Activated naive CD4-positive, alpha-beta T cell treated with anti-CD3 and anti-CD28 coated beads, Interleukin-2, amount 50 U/mL, for 72 hours (primary cell): ENCODE results near the gene UQCR11. TPM values are rescaled to one million over a fixed set of nuclear protein-coding genes. Genes with fewer than 3 reads are reported as not detected.

ENCODE experiments used
- ATAC-seq, 2 donors: fragments of 150-1000 bp; cut with Tn5 transposase; 2 replicates each; pipeline ENCODE4 v1.10.0; 2021; ENCODE audit warnings: mild to moderate bottlenecking in 2 of 2, moderate library complexity in 2 of 2
- DNase-seq, 2 donors: peaks; one replicate each; pipeline ENCODE4 v3.0.0; 2021 to 2022; ENCODE audit warnings: low spot score in 2 of 2
- H3K27ac Mint-ChIP-seq, 2 donors: one replicate each; pipeline ENCODE4 v1.8.0; 2022; ENCODE audit warnings: mild to moderate bottlenecking in 2 of 2, mixed read lengths in 2 of 2
- H3K36me3 Mint-ChIP-seq, 2 donors: one replicate each; pipeline ENCODE4 v1.8.0; 2022; ENCODE audit warnings: mixed read lengths in 2 of 2
- H3K9me3 Mint-ChIP-seq, 2 donors: one replicate each; pipeline ENCODE4 v1.8.0; 2022; ENCODE audit warnings: mixed read lengths in 2 of 2
- total RNA-seq, 2 donors: library from RNA; stranded (reverse); gene quantifications; one replicate each; pipeline ENCODE4 v1.2.3, GENCODE V29; 2022

UQCR11 gene
- total RNA-seq, 2 donors from 2014 or later = 163 to 193 TPM

GRCh38 chr19:1609680-1610474 lies 4.6 kb upstream of the UQCR11 start:
- Mint-ChIP-seq H3K27ac (peak overlapping the region; percentile 49 to 50), H3K9me3 (no peaks in the 10 kb centered on the region), H3K36me3 (peaks cover 0 to 6% of the 10 kb centered on the region in 2 donors)
- ATAC-seq (no peak), DNase-seq (no peak)

- DNase-seq = no peak
- H3K36me3 Mint-ChIP-seq = peaks cover 0 to 5% of the 10 kb centered on the region in 2 donors
Observed at GRCh38 chr19:1609103-1609396, 3.8 kb upstream of the UQCR11 start.

GRCh38 chr19:1608359-1609102 lies 3.3 kb upstream of the UQCR11 start:
- ATAC-seq (no peak), DNase-seq (no peak)
- no peaks in the 10 kb centered on the region for H3K9me3 Mint-ChIP-seq
- peaks cover 0 to 5% of the 10 kb centered on the region in 2 donors for H3K36me3 Mint-ChIP-seq
- H3K27ac Mint-ChIP-seq = peak overlapping the region; percentile 36 to 77

More at GRCh38 chr19:1609103-1609396, 3.8 kb upstream of the UQCR11 start:
- H3K27ac Mint-ChIP-seq = peak overlapping the region in 1 of 2 donors; percentile 77
- H3K9me3 Mint-ChIP-seq = no peaks in the 10 kb centered on the region
- ATAC-seq = no peak

GRCh38 chr19:1606138-1606651 lies 933 bp upstream of the UQCR11 start:
- H3K27ac Mint-ChIP-seq = peak overlapping the region; percentile 94 to 97
- peak; percentile 9 to 26 for ATAC-seq
- H3K9me3 Mint-ChIP-seq = no peaks in the 10 kb centered on the region

DNA sequence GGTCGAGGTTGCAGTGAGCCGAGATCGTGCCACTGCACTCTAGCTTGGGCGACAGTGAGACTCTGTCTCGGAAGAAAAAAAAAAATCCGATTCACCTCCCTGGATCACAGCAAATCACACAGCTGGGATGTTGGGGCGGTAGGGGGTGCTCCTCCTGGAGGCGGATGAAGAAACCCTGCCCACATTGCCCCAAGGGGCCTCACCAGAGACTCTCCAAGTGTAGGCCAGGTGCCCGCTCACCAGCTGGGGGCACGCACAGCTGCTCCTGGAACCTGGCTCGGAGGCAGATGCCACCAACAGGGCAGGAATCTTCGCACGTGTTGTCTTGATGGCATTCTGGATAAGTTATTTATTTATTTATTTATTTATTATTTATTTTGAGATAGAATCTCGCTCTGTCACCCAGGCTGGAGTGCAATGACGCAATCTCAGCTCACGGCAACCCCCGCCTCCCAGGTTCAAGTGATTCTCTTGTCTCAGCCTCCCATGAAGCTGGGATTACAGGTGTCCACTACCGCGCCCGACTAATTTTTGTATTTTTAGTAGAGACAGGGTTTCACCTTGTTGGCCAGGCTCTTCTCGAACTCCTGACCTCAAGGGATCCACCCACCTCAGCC lies 3.1 kb downstream of the UQCR11 start:
- H3K27ac Mint-ChIP-seq = peak overlapping the region in 1 of 2 donors; percentile 29
- DNase-seq = no peak
- H3K36me3 Mint-ChIP-seq = peaks cover 0 to 17% of the 10 kb centered on the region in 2 donors
- no peak for ATAC-seq
- H3K9me3 Mint-ChIP-seq = no peaks in the 10 kb centered on the region

More at GRCh38 chr19:1606138-1606651, 933 bp upstream of the UQCR11 start:
- peak in 1 of 2 donors; percentile 67 for DNase-seq
- peaks cover 0 to 13% of the 10 kb centered on the region in 2 donors for H3K36me3 Mint-ChIP-seq

- DNase-seq (no peak), ATAC-seq (no peak)
- Mint-ChIP-seq H3K36me3 (peaks cover 0 to 19% of the 10 kb centered on the region in 2 donors), H3K9me3 (no peaks in the 10 kb centered on the region), H3K27ac (peak overlapping the region in 1 of 2 donors; percentile 44)
Observed at GRCh38 chr19:1601613-1602064, 3.6 kb downstream of the UQCR11 start.

GRCh38 chr19:1599460-1599846 lies 5.8 kb downstream of the UQCR11 start:
- H3K36me3 Mint-ChIP-seq = peaks cover 0 to 15% of the 10 kb centered on the region in 2 donors
- H3K27ac Mint-ChIP-seq = no peak overlapping the region
- DNase-seq (no peak), ATAC-seq (no peak)
- H3K9me3 Mint-ChIP-seq = no peaks in the 10 kb centered on the region

DNA sequence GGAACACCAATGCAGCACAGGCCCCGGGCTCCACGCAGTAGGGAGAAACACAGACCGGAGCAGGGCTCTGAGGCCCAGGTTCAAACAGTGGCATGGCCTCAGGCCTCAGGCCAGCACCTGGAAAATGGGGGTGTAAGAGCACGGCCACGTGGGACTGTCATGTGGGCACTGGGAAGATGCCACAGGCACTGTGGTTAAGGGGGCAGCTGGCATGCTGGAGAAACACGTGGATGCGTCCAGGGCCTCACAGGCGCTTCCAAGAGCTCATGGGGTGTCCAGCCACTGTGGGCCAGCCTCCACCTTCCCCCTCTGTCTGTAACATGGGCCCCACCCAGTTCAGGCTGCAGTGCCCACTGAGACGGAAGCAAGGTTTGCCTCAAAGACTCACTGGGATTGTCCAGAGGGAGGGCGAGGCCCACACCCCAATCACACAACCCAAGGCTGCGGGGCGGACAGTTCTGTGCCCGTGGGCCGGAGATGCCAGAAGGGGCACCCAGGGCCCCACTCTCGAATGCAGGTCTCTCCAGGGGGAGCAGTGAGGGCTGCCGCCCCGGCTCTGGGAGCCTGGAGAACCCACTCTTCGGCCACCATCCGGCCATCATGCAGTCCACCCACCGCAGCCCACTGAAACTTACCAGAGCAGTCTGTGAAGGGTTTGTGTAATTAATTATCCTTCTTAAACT lies 6.3 kb downstream of the UQCR11 start:
- peaks cover 0 to 14% of the 10 kb centered on the region in 2 donors for H3K36me3 Mint-ChIP-seq
- peak overlapping the region in 1 of 2 donors; percentile 29 for H3K27ac Mint-ChIP-seq
- DNase-seq = no peak
- ATAC-seq = peak in 1 of 2 donors; percentile 11
- no peaks in the 10 kb centered on the region for H3K9me3 Mint-ChIP-seq

GRCh38 chr19:1593501-1593772 lies 11.8 kb downstream of the UQCR11 start:
- Mint-ChIP-seq H3K36me3 (peaks cover 8 to 14% of the 10 kb centered on the region in 2 donors), H3K27ac (peak overlapping the region in 1 of 2 donors; percentile 83)

DNA sequence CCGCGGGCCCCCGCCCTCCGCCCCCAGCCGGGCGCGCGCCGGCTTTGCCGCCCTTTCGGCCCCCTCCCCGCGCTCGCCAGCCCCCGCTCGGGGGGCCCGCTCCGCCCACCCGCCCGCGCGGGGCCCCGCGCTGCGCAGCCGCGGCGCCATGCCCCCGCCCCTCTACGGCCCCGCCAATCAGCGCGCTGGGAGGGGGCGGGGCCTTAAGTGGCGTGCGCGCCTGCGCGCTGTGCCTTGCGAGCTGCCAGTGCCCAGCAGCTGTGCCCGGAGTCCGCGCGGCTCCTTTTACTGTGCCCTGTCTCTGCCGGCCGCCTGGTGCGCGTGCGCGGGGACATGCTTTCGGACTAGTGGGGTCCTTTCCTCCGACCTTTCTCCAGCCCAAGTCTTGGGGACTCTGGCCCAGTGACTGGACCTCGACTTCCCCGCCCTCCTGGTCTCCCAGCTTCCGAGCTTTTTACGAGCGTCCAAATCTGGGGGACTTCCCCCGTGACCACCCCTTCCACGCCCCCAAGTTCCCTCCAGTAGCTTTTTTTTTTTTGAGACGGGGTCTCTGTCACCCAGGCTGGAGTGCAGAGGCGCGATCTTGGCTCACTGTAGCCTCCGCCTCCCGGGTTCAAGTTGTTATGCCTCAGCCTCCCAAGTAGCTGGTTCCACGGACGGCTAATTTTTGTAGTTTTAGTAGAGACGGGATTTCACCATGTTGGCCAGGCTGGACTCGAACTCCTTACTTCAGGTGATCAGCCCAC lies 12.3 kb downstream of the UQCR11 start, which contains the start of gene MBD3:
MBD3 (minus strand) TSS at position 111 of the 746 bp plus-strand sequence. CDS start 234 bp downstream, outside the sequence.
- DNase-seq = peak; percentile 91 to 93

More at GRCh38 chr19:1593501-1593772, 11.8 kb downstream of the UQCR11 start:
- DNase-seq (no peak), ATAC-seq (no peak)
- H3K9me3 Mint-ChIP-seq = no peaks in the 10 kb centered on the region

GRCh38 chr19:1592024-1592754 lies 13.1 kb downstream of the UQCR11 start:
- Mint-ChIP-seq H3K9me3 (no peaks in the 10 kb centered on the region), H3K36me3 (peaks cover 8 to 10% of the 10 kb centered on the region in 2 donors), H3K27ac (peak overlapping the region; percentile 91 to 98)
- ATAC-seq (peak; percentile 89), DNase-seq (peak; percentile 84 to 90)

More for the DNA sequence above, 12.3 kb downstream of the UQCR11 start, which contains the start of gene MBD3:
- Mint-ChIP-seq H3K36me3 (peaks cover 8 to 14% of the 10 kb centered on the region in 2 donors), H3K9me3 (no peaks in the 10 kb centered on the region), H3K27ac (peak within 1 kb of the TSS; percentile 91 to 98)
- peak; percentile 84 to 86 for ATAC-seq

GRCh38 chr19:1591421-1592023 lies 13.7 kb downstream of the UQCR11 start:
- Mint-ChIP-seq H3K36me3 (peaks cover 8% of the 10 kb centered on the region in 2 donors), H3K9me3 (no peaks in the 10 kb centered on the region), H3K27ac (peak overlapping the region; percentile 91 to 98)
- ATAC-seq (no peak), DNase-seq (no peak)

DNA sequence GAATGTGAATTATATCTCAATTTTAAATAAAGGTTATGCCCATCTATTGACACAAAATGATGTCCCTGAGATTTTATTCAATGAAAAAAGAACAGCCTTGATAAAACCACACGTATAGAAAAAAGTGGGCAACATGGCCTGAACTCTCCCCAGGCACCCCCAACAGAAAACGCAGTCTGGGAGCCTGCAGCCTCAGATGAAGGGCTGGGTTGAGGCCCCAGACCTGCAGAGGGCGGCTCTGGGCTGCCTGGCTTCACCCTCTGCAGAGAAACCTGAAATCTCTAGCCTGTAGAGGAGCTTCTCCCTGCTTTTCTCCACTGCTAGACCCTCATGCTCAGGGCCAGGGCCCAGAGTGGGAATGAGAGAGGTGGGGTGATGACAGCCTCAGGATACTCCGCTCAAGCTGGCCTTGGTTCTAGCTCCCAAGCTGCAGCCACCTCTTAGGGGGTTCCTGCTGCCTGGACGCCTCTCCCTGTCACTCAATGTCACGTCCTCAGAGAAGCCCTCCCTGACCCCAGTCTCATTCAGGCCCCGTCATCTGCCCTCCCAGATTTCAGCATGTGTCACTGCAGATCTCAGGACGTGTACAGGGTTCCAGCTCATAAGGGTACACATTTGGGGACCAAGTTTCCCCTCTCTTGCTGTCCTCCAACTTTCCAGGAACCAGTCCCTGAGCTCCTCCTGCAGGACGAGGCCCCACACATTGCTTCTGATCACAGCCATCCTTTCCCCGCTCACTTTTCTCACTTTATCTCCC lies 14.4 kb downstream of the UQCR11 start:
- ATAC-seq = peak in 1 of 2 donors; percentile 18
- peak overlapping the region; percentile 91 to 98 for H3K27ac Mint-ChIP-seq
- peaks cover 8% of the 10 kb centered on the region in 2 donors for H3K36me3 Mint-ChIP-seq
- no peak for DNase-seq
- no peaks in the 10 kb centered on the region for H3K9me3 Mint-ChIP-seq

DNA sequence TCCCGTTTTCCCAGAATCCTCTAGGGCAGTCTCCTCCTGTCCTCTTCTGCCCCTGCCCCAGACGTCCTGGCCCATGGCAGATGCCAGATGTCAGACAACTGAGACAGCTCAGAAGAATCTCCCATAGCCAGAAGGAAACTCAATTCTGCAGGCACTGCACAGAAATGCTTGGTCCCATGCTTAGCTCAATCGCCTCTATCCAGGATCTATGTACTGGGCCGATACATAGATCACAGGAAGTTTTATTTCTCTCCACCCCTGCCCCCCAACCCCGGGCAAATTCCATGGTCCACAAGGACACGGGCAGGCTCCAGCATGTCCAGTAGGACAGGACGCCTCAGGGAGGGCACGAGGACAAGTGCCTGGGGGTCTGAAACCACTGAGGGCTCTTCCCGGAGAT lies 17.4 kb downstream of the UQCR11 start:
- no peak for DNase-seq
- H3K9me3 Mint-ChIP-seq = no peaks in the 10 kb centered on the region
- peak overlapping the region in 1 of 2 donors; percentile 69 for H3K27ac Mint-ChIP-seq
- peaks cover 8% of the 10 kb centered on the region in 2 donors for H3K36me3 Mint-ChIP-seq
- no peak for ATAC-seq
